ENCODE results near the gene FOXK1. TPM values are rescaled to one million over a fixed set of nuclear protein-coding genes. Genes with fewer than 3 reads are reported as not detected.

FOXK1 gene
- total and polyA plus RNA-seq, 2 experiments from 2014 or later: 2.3 to 12.7 TPM

DNA sequence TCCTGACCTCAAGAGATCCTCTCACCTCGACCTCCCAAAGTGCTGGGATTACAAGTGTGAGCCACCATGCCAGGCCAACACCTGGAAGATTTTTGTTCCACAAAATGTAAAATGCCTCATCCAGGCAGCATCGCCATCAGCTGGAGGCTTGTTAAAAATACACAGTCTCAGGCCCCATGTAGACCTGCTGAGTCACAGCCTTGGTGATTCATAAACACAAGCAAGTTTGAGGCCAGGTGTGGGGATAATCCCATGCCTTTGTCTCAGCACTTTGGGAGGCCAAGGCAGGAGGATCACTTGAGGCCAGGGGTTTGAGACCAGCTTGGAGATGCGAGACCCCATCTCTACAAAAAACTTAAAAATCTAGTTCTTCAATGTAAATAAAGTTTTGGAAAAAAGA lies 49.1 kb upstream of the FOXK1 start:
- no peak overlapping the region for H3K27ac Mint-ChIP-seq
- H3K4me2 ChIP-seq: no peak overlapping the region
- H3K4me3 Mint-ChIP-seq: no peak overlapping the region
- peaks cover 4% of the 10 kb centered on the region; the same call in 1 of the 2 replicates for H3K4me1 ChIP-seq (ENCODE audit: insufficient read depth)
- H3K9me2 ChIP-seq (ENCODE audit: insufficient read depth): no peaks in the 10 kb centered on the region
- ATAC-seq (no peak), DNase-seq (ENCODE audit: low spot score) (peak; percentile 30)
- no peak overlapping the region for H3K27ac ChIP-seq (ENCODE audit: low read depth)
- H3K9me3 Mint-ChIP-seq: peaks cover 41% of the 10 kb centered on the region; the same call in 2 of the 3 replicates
- peaks cover 10% of the 10 kb centered on the region; the same call in 1 of the 2 replicates for H3K27me3 ChIP-seq (ENCODE audit: insufficient read depth)
- no peaks in the 10 kb centered on the region for H3K36me3 ChIP-seq (ENCODE audit: insufficient read depth)
- TF ChIP-seq, protein P1, sequence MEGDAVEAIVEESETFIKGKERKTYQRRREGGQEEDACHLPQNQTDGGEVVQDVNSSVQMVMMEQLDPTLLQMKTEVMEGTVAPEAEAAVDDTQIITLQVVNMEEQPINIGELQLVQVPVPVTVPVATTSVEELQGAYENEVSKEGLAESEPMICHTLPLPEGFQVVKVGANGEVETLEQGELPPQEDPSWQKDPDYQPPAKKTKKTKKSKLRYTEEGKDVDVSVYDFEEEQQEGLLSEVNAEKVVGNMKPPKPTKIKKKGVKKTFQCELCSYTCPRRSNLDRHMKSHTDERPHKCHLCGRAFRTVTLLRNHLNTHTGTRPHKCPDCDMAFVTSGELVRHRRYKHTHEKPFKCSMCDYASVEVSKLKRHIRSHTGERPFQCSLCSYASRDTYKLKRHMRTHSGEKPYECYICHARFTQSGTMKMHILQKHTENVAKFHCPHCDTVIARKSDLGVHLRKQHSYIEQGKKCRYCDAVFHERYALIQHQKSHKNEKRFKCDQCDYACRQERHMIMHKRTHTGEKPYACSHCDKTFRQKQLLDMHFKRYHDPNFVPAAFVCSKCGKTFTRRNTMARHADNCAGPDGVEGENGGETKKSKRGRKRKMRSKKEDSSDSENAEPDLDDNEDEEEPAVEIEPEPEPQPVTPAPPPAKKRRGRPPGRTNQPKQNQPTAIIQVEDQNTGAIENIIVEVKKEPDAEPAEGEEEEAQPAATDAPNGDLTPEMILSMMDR (conservative IDR thresholded peaks at IDR 0.05; ENCODE audit: low read depth in 2 of 2): peak in 1 of 2 experiments; percentile 27; a peak in 1 of 4 replicates
- no peak for TF ChIP-seq STAT1 (IDR thresholded peaks at IDR 0.05; ENCODE audit: unreplicated experiment)
- no peak for TF ChIP-seq CREB1 (CRISPR knock-in tag; IDR thresholded peaks at IDR 0.05; ENCODE audit: low read depth)
- H3K79me2 ChIP-seq (replicated peaks; ENCODE audit: insufficient read depth): no peaks in the 10 kb centered on the region
- H3K4me3 ChIP-seq: no peak overlapping the region
- H3K36me3 Mint-ChIP-seq (ENCODE audit: low read depth): 0 out of 3 replicates have a peak, but pooled peaks cover 3% of the 10 kb centered on the region
- peaks cover 7% of the 10 kb centered on the region; the same call in 2 of the 3 replicates for H3K4me1 Mint-ChIP-seq
- no peak overlapping the region for H2AFZ ChIP-seq
- no peaks in the 10 kb centered on the region for H3F3A ChIP-seq (replicated peaks; ENCODE audit: low read depth)
- no peaks in the 10 kb centered on the region for H4K20me1 ChIP-seq (replicated peaks; ENCODE audit: insufficient read depth)
- H3K27me3 Mint-ChIP-seq (ENCODE audit: insufficient read depth, low read depth, poor library complexity): peaks cover 15% of the 10 kb centered on the region

DNA sequence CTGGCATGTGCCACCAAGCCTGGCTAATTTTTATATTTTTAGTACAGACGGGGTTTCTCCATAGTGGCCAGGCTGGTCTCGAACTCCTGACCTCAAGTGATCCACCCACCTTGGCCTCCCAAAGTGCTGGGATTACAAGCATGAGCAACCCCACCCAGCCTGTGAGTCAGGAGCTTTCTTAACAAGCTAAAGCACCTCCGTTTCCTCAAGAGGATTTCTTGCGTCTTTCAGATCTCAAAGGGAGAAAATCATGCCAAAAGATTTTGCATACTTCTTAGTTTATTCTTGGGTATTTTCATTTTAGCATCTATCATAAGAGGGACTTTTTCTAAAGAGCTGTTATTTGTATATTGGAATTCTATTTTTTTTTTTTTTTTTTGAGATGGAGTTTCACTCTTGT lies 47.9 kb upstream of the FOXK1 start:
- ATAC-seq (no peak), DNase-seq (ENCODE audit: low spot score) (no peak)
- no peak overlapping the region for H2AFZ ChIP-seq
- no peak overlapping the region for H3K4me3 ChIP-seq
- H3K4me1 Mint-ChIP-seq: peaks cover 7% of the 10 kb centered on the region
- no peak overlapping the region for H3K27ac Mint-ChIP-seq
- H3K4me3 Mint-ChIP-seq: no peak overlapping the region
- H3F3A ChIP-seq (replicated peaks; ENCODE audit: low read depth): no peaks in the 10 kb centered on the region
- H3K9me3 Mint-ChIP-seq: peaks cover 41% of the 10 kb centered on the region; the same call in 2 of the 3 replicates
- 0 out of 3 replicates have a peak, but pooled peaks cover 3% of the 10 kb centered on the region for H3K36me3 Mint-ChIP-seq (ENCODE audit: low read depth)
- peaks cover 4% of the 10 kb centered on the region; the same call in 1 of the 2 replicates for H3K4me1 ChIP-seq (ENCODE audit: insufficient read depth)
- peaks cover 17% of the 10 kb centered on the region for H3K27me3 Mint-ChIP-seq (ENCODE audit: insufficient read depth, low read depth, poor library complexity)
- H3K9me2 ChIP-seq (ENCODE audit: insufficient read depth): no peaks in the 10 kb centered on the region
- peaks cover 10% of the 10 kb centered on the region; the same call in 1 of the 2 replicates for H3K27me3 ChIP-seq (ENCODE audit: insufficient read depth)
- no peaks in the 10 kb centered on the region for H3K36me3 ChIP-seq (ENCODE audit: insufficient read depth)
- H3K27ac ChIP-seq (ENCODE audit: low read depth): no peak overlapping the region
- H4K20me1 ChIP-seq (replicated peaks; ENCODE audit: insufficient read depth): no peaks in the 10 kb centered on the region
- no peaks in the 10 kb centered on the region for H3K79me2 ChIP-seq (replicated peaks; ENCODE audit: insufficient read depth)
- no peak overlapping the region for H3K4me2 ChIP-seq
- no peak for TF ChIP-seq NANOG (IDR thresholded peaks at IDR 0.05; ENCODE audit: borderline replicate concordance)
- no peak for TF ChIP-seq EZH2phosphoT487 (IDR thresholded peaks at IDR 0.05; ENCODE audit: unreplicated experiment)
- TF ChIP-seq, protein P2, sequence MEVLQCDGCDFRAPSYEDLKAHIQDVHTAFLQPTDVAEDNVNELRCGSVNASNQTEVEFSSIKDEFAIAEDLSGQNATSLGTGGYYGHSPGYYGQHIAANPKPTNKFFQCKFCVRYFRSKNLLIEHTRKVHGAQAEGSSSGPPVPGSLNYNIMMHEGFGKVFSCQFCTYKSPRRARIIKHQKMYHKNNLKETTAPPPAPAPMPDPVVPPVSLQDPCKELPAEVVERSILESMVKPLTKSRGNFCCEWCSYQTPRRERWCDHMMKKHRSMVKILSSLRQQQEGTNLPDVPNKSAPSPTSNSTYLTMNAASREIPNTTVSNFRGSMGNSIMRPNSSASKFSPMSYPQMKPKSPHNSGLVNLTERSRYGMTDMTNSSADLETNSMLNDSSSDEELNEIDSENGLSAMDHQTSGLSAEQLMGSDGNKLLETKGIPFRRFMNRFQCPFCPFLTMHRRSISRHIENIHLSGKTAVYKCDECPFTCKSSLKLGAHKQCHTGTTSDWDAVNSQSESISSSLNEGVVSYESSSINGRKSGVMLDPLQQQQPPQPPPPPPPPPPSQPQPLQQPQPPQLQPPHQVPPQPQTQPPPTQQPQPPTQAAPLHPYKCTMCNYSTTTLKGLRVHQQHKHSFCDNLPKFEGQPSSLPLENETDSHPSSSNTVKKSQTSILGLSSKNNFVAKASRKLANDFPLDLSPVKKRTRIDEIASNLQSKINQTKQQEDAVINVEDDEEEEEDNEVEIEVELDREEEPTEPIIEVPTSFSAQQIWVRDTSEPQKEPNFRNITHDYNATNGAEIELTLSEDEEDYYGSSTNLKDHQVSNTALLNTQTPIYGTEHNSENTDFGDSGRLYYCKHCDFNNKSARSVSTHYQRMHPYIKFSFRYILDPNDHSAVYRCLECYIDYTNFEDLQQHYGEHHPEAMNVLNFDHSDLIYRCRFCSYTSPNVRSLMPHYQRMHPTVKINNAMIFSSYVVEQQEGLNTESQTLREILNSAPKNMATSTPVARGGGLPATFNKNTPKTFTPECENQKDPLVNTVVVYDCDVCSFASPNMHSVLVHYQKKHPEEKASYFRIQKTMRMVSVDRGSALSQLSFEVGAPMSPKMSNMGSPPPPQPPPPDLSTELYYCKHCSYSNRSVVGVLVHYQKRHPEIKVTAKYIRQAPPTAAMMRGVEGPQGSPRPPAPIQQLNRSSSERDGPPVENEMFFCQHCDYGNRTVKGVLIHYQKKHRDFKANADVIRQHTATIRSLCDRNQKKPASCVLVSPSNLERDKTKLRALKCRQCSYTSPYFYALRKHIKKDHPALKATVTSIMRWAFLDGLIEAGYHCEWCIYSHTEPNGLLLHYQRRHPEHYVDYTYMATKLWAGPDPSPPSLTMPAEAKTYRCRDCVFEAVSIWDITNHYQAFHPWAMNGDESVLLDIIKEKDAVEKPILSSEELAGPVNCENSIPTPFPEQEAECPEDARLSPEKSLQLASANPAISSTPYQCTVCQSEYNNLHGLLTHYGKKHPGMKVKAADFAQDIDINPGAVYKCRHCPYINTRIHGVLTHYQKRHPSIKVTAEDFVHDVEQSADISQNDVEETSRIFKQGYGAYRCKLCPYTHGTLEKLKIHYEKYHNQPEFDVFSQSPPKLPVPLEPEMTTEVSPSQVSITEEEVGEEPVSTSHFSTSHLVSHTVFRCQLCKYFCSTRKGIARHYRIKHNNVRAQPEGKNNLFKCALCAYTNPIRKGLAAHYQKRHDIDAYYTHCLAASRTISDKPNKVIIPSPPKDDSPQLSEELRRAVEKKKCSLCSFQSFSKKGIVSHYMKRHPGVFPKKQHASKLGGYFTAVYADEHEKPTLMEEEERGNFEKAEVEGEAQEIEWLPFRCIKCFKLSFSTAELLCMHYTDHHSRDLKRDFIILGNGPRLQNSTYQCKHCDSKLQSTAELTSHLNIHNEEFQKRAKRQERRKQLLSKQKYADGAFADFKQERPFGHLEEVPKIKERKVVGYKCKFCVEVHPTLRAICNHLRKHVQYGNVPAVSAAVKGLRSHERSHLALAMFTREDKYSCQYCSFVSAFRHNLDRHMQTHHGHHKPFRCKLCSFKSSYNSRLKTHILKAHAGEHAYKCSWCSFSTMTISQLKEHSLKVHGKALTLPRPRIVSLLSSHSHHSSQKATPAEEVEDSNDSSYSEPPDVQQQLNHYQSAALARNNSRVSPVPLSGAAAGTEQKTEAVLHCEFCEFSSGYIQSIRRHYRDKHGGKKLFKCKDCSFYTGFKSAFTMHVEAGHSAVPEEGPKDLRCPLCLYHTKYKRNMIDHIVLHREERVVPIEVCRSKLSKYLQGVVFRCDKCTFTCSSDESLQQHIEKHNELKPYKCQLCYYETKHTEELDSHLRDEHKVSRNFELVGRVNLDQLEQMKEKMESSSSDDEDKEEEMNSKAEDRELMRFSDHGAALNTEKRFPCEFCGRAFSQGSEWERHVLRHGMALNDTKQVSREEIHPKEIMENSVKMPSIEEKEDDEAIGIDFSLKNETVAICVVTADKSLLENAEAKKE (CRISPR knock-in tag; IDR thresholded peaks at IDR 0.05): no peak
- no peak for TF ChIP-seq ZNF331 (CRISPR knock-in tag; IDR thresholded peaks at IDR 0.05; ENCODE audit: low read depth)
- TF ChIP-seq STAT1 (IDR thresholded peaks at IDR 0.05; ENCODE audit: unreplicated experiment): no peak
- TF ChIP-seq, protein P3, sequence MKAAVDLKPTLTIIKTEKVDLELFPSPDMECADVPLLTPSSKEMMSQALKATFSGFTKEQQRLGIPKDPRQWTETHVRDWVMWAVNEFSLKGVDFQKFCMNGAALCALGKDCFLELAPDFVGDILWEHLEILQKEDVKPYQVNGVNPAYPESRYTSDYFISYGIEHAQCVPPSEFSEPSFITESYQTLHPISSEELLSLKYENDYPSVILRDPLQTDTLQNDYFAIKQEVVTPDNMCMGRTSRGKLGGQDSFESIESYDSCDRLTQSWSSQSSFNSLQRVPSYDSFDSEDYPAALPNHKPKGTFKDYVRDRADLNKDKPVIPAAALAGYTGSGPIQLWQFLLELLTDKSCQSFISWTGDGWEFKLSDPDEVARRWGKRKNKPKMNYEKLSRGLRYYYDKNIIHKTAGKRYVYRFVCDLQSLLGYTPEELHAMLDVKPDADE (IDR thresholded peaks at IDR 0.05): no peak
- TF ChIP-seq, protein P1 (conservative IDR thresholded peaks at IDR 0.05; ENCODE audit: low read depth in 2 of 2): no peak
- no peak for TF ChIP-seq POLR2AphosphoS5 (IDR thresholded peaks at IDR 0.05; ENCODE audit: low read depth)
